C4-2B (cell line): ENCODE results near the gene LRCH1.

Experiments used
- H3K27ac ChIP-seq: fragments of 450-650 bp; 2 replicates; pipeline ENCODE4 v1.5.1; 2017
- CTCF ChIP-seq: fragments of 450-650 bp; conservative IDR thresholded peaks from 2 replicates; pipeline ENCODE4 v1.5.1; 2017; ENCODE audit warnings: mild to moderate bottlenecking
- ZFX ChIP-seq: fragments of 450-650 bp; IDR thresholded peaks from 2 replicates; pipeline ENCODE4 v1.6.1; 2017

The LRCH1 gene

DNA sequence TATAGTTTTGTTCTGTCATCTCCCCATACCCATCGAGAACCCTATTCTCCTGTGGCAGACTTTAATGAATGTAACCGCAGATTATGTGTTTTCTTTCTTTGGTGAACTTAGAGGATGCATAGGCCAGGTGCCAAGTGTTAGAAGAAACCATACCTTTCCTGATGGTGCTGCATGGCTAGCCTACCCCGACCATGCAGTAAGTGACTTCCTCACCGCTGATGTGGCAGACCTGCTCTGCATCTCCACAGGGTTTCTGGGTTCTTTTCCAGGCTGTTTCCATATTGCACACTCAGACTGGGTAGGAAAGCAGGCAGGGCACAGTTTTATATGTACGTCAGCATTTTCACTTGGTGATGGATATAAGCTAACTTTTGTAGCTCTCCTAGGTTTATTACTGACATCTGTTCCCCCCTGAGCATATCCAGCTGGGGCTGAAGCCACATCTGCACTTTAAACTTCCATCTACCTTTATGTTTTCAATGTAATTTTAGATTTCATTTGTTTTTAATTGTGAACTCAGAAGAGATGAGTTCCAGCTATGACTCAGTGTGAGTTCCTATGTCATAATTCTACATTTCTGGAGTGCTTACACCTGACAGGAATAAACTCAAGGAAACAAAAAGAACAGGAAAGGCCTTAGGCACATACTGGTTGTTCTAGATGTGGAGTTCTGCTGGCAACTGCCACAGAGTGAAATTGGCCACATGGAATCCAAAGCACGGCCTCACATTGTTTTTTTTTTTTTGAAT, 42.3 kb downstream of the LRCH1 start:
- H3K27ac ChIP-seq: peak overlapping the region; percentile 33; the same call in 1 of the 2 replicates
- TF ChIP-seq ZFX: no peak
- TF ChIP-seq CTCF: no peak

DNA sequence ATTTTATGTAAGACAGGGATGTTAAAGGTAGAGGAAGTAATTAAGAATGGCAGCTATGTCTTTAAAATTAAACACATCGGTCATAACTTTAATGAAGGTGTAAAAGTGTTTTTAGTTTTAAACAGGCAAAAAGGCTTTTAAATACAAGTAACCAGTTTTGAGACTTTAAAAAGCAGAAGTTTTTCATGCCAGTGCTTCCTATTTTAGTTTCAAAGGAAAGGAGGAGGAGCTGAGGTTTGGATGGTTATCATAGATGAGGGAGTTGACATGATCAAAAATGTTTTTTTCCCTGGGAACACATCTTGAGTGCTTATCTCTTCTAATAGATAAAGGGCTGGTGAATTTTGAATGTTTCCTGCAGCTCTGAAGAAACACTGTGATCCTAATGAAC, 42.9 kb downstream of the LRCH1 start:
- H3K27ac ChIP-seq: no peak overlapping the region

GRCh38 chr13:46596466-46596865, 43.5 kb downstream of the LRCH1 start:
- no peak overlapping the region for H3K27ac ChIP-seq
- TF ChIP-seq CTCF: no peak
- TF ChIP-seq ZFX: no peak

More for the DNA sequence above, 42.9 kb downstream of the LRCH1 start:
- TF ChIP-seq CTCF: no peak
- TF ChIP-seq ZFX: no peak

DNA sequence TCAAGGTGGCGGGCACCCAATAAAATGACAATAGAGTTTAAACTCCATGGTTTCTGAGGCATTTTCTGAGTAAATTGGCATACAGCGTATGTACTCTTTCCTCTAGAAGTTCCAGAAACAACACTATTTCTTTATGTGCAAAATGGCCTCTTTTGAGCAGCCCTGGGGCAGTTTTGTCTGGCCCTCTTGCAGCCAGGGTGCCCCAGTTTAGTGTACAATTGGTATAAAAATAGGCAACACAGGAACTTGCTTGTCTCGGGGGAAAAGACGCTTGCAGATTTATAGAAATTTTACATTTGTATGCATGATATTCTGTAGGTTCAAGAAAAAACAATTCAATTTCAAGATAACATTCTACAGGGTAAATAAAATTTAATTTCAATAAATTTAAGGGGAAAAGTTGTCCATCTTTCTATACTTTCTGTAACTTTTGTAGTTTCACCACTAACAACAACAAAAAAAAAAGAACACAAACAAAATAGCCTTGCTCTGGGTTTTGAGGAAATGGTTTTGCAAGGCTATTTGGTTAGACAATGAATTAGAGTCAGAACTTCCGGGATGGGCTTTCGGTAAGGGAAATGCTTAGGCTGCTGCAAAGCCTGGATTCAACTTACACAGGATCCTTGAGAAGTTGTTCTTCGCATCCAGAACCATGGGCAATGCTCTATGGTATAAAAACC, 45.3 kb downstream of the LRCH1 start:
- H3K27ac ChIP-seq: no peak overlapping the region
- TF ChIP-seq ZFX: no peak
- no peak for TF ChIP-seq CTCF

DNA sequence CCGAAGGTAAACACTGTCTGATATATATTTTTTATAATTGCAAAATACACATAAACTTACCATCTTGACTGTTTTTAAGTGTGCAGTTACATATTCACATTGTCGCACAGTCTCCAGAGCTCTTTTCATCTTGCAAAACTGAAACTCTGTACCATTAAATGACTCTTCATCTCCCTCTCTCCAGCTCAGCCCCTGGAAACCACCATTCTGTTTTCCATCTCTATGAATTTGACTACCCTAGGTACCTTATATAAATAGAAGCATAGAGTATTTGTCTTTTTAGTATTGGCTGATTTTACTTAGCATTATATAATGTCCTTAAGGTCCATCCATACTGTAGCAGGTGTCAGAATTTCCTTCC, 45.8 kb downstream of the LRCH1 start:
- no peak overlapping the region for H3K27ac ChIP-seq
- TF ChIP-seq CTCF (no peak), ZFX (no peak)

- no peak overlapping the region for H3K27ac ChIP-seq
These were observed 48.0 kb downstream of the LRCH1 start for GRCh38 chr13:46600943-46601311.

More at GRCh38 chr13:46600943-46601311, 48.0 kb downstream of the LRCH1 start:
- no peak for TF ChIP-seq ZFX
- TF ChIP-seq CTCF: no peak
